Ishikawa (cell line): ENCODE results near the gene WFDC1.

Experiments used
- CEBPB ChIP-seq: IDR thresholded peaks from 2 replicates; pipeline ENCODE4 v1.6.1; 2012
- CREB1 ChIP-seq: IDR thresholded peaks from 2 replicates; pipeline ENCODE4 v1.6.1; 2012; ENCODE audit warnings: low read depth
- EGR1 ChIP-seq: IDR thresholded peaks from 2 replicates; pipeline ENCODE4 v1.6.1; 2012
- EP300 ChIP-seq: IDR thresholded peaks from 2 replicates; pipeline ENCODE4 v1.6.1; 2012; ENCODE audit warnings: borderline replicate concordance
- FOXM1 ChIP-seq: IDR thresholded peaks from 2 replicates; pipeline ENCODE4 v1.6.1; 2012; ENCODE audit warnings: low read depth, borderline replicate concordance
- NFIC ChIP-seq: IDR thresholded peaks from 2 replicates; pipeline ENCODE4 v1.6.1; 2012
- RAD21 ChIP-seq: IDR thresholded peaks from 2 replicates; pipeline ENCODE4 v1.6.1; 2012; ENCODE audit warnings: low read depth
- TAF1 ChIP-seq: IDR thresholded peaks from 2 replicates; pipeline ENCODE4 v1.6.1; 2012; ENCODE audit warnings: low read depth, mild to moderate bottlenecking
- TEAD4 ChIP-seq: IDR thresholded peaks from 2 replicates; pipeline ENCODE4 v1.6.1; 2012
- YY1 ChIP-seq: IDR thresholded peaks from 2 replicates; pipeline ENCODE4 v1.6.1; 2012; ENCODE audit warnings: low read depth
- ZBTB7A ChIP-seq: IDR thresholded peaks from 2 replicates; pipeline ENCODE4 v1.6.1; 2012; ENCODE audit warnings: low read depth
- TF ChIP-seq, protein P1 (sequence below): IDR thresholded peaks from 2 replicates; pipeline ENCODE4 v1.6.1; 2012
- TF ChIP-seq, protein P2 (sequence below): IDR thresholded peaks from 2 replicates; pipeline ENCODE4 v1.6.1; 2012
- TF ChIP-seq, protein P3 (sequence below): IDR thresholded peaks from 2 replicates; pipeline ENCODE4 v1.6.1; 2012; ENCODE audit warnings: low read depth, mild to moderate bottlenecking

DNA sequence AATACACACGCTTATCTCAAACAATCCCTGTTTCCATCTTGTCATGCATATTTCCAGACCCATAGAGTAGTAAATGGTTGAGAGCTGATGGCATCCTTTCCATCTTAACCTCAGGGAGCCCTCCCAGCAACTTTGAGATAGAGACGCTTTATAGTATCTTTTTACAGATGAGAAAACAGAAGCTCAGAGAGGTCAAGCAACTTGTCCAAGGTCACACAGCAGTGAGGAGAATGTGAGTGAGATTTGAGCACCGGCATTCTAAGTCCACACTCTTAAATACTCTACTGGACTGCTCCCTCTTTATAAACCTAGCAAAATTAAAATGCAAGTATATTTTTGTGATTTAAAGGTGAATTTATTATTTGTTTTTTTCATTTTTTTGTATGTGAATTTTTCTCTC, 35.0 kb upstream of the WFDC1 start:
- TF ChIP-seq, protein P1, sequence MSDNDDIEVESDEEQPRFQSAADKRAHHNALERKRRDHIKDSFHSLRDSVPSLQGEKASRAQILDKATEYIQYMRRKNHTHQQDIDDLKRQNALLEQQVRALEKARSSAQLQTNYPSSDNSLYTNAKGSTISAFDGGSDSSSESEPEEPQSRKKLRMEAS, result no peak
- TF ChIP-seq TEAD4, result no peak
- TF ChIP-seq CEBPB, result no peak
- no peak for TF ChIP-seq EGR1
- no peak for TF ChIP-seq RAD21
- no peak for TF ChIP-seq EP300
- TF ChIP-seq FOXM1, result no peak
- TF ChIP-seq CREB1, result no peak
- TF ChIP-seq, protein P2, sequence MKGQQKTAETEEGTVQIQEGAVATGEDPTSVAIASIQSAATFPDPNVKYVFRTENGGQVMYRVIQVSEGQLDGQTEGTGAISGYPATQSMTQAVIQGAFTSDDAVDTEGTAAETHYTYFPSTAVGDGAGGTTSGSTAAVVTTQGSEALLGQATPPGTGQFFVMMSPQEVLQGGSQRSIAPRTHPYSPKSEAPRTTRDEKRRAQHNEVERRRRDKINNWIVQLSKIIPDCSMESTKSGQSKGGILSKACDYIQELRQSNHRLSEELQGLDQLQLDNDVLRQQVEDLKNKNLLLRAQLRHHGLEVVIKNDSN, result no peak
- no peak for TF ChIP-seq TAF1
- TF ChIP-seq ZBTB7A, result no peak
- TF ChIP-seq YY1, result no peak
- TF ChIP-seq, protein P3, sequence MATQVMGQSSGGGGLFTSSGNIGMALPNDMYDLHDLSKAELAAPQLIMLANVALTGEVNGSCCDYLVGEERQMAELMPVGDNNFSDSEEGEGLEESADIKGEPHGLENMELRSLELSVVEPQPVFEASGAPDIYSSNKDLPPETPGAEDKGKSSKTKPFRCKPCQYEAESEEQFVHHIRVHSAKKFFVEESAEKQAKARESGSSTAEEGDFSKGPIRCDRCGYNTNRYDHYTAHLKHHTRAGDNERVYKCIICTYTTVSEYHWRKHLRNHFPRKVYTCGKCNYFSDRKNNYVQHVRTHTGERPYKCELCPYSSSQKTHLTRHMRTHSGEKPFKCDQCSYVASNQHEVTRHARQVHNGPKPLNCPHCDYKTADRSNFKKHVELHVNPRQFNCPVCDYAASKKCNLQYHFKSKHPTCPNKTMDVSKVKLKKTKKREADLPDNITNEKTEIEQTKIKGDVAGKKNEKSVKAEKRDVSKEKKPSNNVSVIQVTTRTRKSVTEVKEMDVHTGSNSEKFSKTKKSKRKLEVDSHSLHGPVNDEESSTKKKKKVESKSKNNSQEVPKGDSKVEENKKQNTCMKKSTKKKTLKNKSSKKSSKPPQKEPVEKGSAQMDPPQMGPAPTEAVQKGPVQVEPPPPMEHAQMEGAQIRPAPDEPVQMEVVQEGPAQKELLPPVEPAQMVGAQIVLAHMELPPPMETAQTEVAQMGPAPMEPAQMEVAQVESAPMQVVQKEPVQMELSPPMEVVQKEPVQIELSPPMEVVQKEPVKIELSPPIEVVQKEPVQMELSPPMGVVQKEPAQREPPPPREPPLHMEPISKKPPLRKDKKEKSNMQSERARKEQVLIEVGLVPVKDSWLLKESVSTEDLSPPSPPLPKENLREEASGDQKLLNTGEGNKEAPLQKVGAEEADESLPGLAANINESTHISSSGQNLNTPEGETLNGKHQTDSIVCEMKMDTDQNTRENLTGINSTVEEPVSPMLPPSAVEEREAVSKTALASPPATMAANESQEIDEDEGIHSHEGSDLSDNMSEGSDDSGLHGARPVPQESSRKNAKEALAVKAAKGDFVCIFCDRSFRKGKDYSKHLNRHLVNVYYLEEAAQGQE, result no peak
- no peak for TF ChIP-seq NFIC
